HUES64 (cell line): ENCODE data around the gene SLC25A10.

Experiments
- H3K27ac ChIP-seq: 2 replicates; pipeline ENCODE4 v1.7.0; 2013; ENCODE audit warnings: low read depth, low read length, inconsistent platforms
- H3K27me3 ChIP-seq: 2 replicates; pipeline ENCODE4 v1.6.1; 2013; ENCODE audit warnings: mild to moderate bottlenecking, low read length; ENCODE audit not compliant: insufficient read depth
- H3K36me3 ChIP-seq: 2 replicates; pipeline ENCODE4 v1.6.1; 2013; ENCODE audit warnings: mild to moderate bottlenecking, low read length; ENCODE audit not compliant: insufficient read depth
- H3K4me1 ChIP-seq: 2 replicates; pipeline ENCODE4 v1.6.1; 2013; ENCODE audit warnings: mild to moderate bottlenecking, low read length, moderate library complexity; ENCODE audit not compliant: insufficient read depth
- H3K4me3 ChIP-seq: 2 replicates; pipeline ENCODE4 v1.5.1; 2013; ENCODE audit warnings: mild to moderate bottlenecking, low read length, moderate library complexity
- H3K9ac ChIP-seq: 2 replicates; pipeline ENCODE4 v1.6.1; 2013; ENCODE audit warnings: mild to moderate bottlenecking, low read depth, low read length
- H3K9me3 ChIP-seq: 2 replicates; pipeline ENCODE4 v1.6.1; 2013; ENCODE audit warnings: low read depth, low read length; ENCODE audit not compliant: insufficient read depth
- WGBS: fragments of 150-250, 120-280 bp; methylation state at CpG from one replicate; pipeline ENCODE4 v1.1.7; 2013; ENCODE audit warnings: missing lambda C conversion rate; 5-methylcytosine and 5-hydroxymethylcytosine counted together

Gene SLC25A10

DNA sequence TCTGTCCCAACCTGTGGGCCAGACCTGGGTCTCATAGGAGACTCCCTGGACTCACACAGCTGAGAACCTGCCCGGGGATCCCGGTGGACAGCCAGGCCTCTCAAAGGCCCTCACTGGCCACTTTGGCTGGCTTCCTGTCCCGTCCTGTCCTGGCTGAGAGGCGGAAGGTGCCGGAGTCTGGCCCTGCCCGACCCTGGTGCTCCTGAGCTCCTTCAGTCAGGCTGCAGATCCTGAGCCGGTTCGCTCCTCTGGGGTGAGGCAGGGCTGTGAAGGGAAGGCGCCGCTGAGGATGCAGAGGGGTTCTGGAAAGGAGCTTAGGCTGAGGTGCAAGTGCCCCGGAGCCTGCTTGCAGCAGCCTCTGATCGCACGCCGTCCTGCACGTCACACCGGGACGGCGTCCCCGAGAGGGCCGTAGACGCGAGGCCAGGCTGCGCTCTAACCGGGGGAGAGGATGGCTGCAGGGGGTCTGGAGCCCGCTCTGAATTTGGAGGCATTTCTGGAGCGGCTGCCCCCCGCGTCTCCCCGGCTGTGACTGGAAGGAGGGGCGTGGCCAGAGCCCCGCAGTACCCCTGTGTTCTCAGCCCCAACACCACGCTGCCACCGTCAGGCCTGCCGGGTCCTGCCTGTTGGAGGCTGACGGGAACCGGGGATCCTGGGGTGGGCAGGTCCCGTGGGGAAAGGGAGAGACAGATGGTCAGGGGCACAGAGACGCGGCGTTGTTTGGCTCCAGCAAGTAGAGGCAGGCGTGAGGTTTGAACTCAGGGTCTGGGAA is 24.1 kb upstream of the SLC25A10 start:
- Histone ChIP-seq H3K4me1 (peaks cover 9% of the 10 kb centered on the region; the same call in 1 of the 2 replicates), H3K36me3 (peaks cover 72% of the 10 kb centered on the region), H3K27me3 (no peaks in the 10 kb centered on the region), H3K9ac (no peak overlapping the region), H3K27ac (no peak overlapping the region), H3K9me3 (no peaks in the 10 kb centered on the region), H3K4me3 (no peak overlapping the region)
- WGBS = 96% methylated on average over 41 of the region's 41 CpGs

DNA sequence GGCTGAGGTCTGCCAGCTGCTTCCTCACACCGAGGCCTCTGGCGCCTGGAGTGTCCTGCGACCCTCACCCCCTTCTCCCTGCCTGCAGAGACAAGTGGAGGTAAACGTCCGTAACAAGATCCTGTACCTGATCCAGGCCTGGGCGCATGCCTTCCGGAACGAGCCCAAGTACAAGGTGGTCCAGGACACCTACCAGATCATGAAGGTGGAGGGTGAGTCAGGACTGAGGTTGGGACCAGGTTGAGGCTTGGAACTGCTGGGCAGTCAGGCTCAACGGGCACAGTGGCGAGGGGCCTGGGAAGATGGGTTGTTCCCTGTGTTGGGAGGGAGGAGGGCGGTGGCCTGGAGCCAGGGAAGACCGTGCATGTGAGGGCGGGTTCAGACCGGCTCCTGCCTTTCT is 23.5 kb upstream of the SLC25A10 start:
- Histone ChIP-seq H3K9me3 (no peaks in the 10 kb centered on the region), H3K27me3 (no peaks in the 10 kb centered on the region), H3K4me3 (no peak overlapping the region), H3K9ac (no peak overlapping the region), H3K36me3 (peaks cover 76% of the 10 kb centered on the region), H3K4me1 (peaks cover 9% of the 10 kb centered on the region; the same call in 1 of the 2 replicates), H3K27ac (no peak overlapping the region)
- WGBS = 97% methylated on average over 14 of the region's 14 CpGs

DNA sequence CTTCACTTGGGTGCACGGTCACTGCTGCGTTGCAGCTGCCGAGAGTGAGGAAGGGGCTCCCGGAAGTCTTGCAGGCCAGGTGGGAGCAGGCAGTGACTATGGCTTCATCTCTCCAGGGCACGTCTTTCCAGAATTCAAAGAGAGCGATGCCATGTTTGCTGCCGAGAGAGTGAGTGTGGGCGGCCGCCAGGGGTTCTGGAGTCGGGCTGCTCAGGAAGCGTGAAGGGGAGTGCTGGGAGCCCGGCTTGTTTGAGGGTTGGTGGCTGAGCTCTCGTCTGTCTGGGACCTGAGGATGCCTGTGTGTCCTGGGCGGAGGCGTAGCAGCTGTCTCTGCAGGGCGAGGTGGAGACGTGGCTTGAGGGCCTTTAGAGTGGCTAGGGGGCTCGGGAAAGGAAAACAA is 22.0 kb upstream of the SLC25A10 start:
- Histone ChIP-seq H3K27ac (no peak overlapping the region), H3K27me3 (no peaks in the 10 kb centered on the region), H3K9ac (no peak overlapping the region), H3K4me3 (no peak overlapping the region), H3K36me3 (peaks cover 91% of the 10 kb centered on the region), H3K9me3 (no peaks in the 10 kb centered on the region), H3K4me1 (peaks cover 4% of the 10 kb centered on the region; the same call in 1 of the 2 replicates)
- 96% methylated on average over 18 of the region's 18 CpGs for WGBS

DNA sequence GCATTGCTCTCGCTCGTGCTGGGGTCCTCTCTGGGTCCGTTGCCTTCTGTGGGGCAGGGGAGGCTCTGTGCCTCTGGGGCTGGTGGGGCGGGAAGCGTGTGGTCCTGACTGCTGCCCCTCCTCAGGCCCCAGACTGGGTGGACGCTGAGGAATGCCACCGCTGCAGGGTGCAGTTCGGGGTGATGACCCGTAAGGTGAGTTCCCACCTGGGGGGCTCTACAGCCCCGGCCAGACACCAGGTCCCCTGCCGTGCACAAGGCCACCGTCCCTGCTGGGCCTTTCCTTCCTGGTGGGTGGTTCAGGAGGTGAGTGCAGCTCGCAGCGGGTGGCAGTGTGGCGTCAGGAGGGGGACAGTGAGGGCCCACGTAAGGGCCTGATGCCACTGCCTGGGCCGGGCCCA is 21.5 kb upstream of the SLC25A10 start:
- no peak overlapping the region for H3K4me3 ChIP-seq
- no peaks in the 10 kb centered on the region for H3K27me3 ChIP-seq
- no peaks in the 10 kb centered on the region for H3K9me3 ChIP-seq
- H3K27ac ChIP-seq = no peak overlapping the region
- WGBS = 95% methylated on average over 17 of the region's 17 CpGs
- no peaks in the 10 kb centered on the region for H3K4me1 ChIP-seq
- H3K36me3 ChIP-seq = peaks cover 94% of the 10 kb centered on the region
- no peak overlapping the region for H3K9ac ChIP-seq

DNA sequence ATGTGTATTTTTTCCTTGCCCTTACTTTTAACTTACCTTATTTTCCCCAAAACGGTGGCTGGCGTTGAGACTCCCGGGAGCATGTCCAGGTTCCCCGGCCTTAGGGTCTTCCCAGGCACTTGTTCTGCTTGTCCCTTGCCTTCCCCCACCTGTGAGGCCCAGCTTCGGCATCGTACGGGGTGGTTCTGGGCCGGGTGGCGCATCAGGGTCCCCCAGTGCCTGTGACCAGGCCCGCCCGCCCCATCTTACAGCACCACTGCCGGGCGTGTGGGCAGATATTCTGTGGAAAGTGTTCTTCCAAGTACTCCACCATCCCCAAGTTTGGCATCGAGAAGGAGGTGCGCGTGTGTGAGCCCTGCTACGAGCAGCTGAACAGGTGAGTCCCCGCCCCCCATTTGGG is 20.9 kb upstream of the SLC25A10 start:
- no peaks in the 10 kb centered on the region for H3K27me3 ChIP-seq

DNA sequence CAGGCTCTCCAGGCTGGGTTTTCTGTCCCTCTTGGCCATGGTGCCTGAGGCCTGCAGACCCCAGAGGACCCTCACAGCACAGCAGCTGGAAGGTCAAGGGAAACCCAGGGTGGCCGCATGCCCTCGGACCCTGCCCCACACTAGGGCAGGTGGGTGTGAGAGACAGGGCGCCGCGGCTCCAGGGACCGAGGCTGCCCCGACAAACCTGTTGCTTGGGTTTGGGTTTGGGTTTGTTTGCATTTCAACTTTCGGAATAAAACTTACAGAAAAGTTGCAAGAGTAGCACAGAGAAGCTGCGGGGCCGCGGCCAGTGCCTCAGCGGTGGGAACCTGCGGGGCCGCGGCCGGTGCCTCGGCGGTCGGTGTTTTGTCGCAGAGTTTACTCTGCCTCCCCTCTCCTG is 20.5 kb upstream of the SLC25A10 start:
- Histone ChIP-seq H3K36me3 (peaks cover 94% of the 10 kb centered on the region), H3K27ac (no peak overlapping the region), H3K9ac (no peak overlapping the region), H3K4me1 (no peaks in the 10 kb centered on the region), H3K9me3 (no peaks in the 10 kb centered on the region), H3K4me3 (no peak overlapping the region), H3K27me3 (no peaks in the 10 kb centered on the region)
- WGBS = 97% methylated on average over 20 of the region's 20 CpGs

More for the DNA sequence above, 20.9 kb upstream of the SLC25A10 start:
- Histone ChIP-seq H3K9ac (no peak overlapping the region), H3K9me3 (no peaks in the 10 kb centered on the region), H3K27ac (no peak overlapping the region), H3K4me3 (no peak overlapping the region), H3K4me1 (no peaks in the 10 kb centered on the region), H3K36me3 (peaks cover 94% of the 10 kb centered on the region)
- WGBS = 96% methylated on average over 18 of the region's 18 CpGs

DNA sequence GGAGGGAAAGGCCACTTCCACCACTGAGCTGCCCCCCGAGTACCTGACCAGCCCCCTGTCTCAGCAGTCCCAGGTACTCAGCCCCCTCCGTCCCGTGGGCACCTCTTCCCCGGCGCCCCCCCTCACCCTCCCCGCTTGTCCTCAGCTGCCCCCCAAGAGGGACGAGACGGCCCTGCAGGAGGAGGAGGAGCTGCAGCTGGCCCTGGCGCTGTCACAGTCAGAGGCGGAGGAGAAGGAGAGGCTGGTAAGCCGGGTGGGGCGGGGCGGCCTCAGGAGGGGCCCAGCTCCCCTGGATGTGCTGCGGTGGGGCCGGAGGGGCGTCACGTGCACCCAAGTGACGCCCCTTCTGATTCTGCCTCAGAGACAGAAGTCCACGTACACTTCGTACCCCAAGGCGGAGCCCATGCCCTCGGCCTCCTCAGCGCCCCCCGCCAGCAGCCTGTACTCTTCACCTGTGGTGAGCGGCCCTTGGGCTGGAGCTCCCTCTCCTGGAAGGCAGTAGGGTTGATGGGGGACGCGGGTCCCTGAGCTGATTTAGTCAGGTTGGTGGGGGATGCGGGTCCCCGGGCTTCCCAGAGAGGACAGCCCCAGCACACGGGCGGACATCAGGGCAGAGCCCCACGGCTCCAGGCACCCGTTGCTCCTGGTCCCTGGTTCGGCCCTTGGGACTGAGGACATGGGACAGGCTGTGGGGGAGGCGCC is 18.4 kb upstream of the SLC25A10 start:
- no peaks in the 10 kb centered on the region for H3K9me3 ChIP-seq

DNA sequence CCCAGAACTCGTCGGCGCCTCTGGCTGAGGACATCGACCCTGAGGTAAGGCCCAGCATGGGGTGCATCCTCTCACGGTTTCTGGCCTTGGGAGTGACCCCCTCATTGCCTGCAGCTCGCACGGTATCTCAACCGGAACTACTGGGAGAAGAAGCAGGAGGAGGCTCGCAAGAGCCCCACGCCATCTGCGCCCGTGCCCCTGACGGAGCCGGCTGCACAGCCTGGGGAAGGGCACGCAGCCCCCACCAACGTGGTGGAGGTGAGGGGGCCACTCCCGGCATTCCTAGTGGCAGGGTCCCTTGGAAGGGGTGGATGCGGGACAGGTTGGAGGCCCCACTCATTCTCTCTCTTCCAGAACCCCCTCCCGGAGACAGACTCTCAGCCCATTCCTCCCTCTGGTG is 17.3 kb upstream of the SLC25A10 start:
- H3K9ac ChIP-seq = no peak overlapping the region
- peaks cover 95% of the 10 kb centered on the region for H3K36me3 ChIP-seq
- H3K9me3 ChIP-seq = no peaks in the 10 kb centered on the region
- no peak overlapping the region for H3K27ac ChIP-seq
- no peaks in the 10 kb centered on the region for H3K27me3 ChIP-seq
- H3K4me1 ChIP-seq = no peaks in the 10 kb centered on the region
- no peak overlapping the region for H3K4me3 ChIP-seq
- WGBS = 97% methylated on average over 19 of the region's 19 CpGs

More for the DNA sequence above, 18.4 kb upstream of the SLC25A10 start:
- no peak overlapping the region for H3K27ac ChIP-seq
- H3K9ac ChIP-seq = no peak overlapping the region
- H3K27me3 ChIP-seq = no peaks in the 10 kb centered on the region
- H3K4me3 ChIP-seq = no peak overlapping the region
- peaks cover 93% of the 10 kb centered on the region for H3K36me3 ChIP-seq
- H3K4me1 ChIP-seq = no peaks in the 10 kb centered on the region
- WGBS = 90% methylated on average over 35 of the region's 35 CpGs

DNA sequence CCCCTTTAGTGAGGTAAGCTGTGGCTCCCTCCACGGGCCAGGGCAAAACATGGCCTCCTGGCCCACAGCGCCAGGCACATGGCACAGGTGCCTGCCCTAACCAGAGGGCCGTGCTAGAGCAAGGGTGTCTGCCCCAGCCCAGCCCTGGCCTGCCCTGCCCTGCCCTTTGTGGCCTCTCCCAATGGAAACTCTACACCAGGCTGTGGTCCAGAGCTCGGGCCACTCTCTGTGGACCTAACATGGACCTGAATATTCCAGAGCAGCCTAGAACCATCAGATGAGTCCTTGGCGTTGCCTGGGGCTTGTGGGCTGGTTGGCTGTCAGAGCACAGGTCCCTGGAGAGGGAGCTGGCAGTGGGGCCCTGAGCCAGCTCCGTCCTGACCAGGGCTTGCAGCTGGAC is 16.9 kb upstream of the SLC25A10 start:
- Histone ChIP-seq H3K27ac (no peak overlapping the region), H3K9ac (no peak overlapping the region), H3K36me3 (peaks cover 91% of the 10 kb centered on the region), H3K27me3 (no peaks in the 10 kb centered on the region), H3K4me3 (no peak overlapping the region), H3K9me3 (no peaks in the 10 kb centered on the region), H3K4me1 (no peaks in the 10 kb centered on the region)
- 96% methylated on average over 6 of the region's 6 CpGs for WGBS

DNA sequence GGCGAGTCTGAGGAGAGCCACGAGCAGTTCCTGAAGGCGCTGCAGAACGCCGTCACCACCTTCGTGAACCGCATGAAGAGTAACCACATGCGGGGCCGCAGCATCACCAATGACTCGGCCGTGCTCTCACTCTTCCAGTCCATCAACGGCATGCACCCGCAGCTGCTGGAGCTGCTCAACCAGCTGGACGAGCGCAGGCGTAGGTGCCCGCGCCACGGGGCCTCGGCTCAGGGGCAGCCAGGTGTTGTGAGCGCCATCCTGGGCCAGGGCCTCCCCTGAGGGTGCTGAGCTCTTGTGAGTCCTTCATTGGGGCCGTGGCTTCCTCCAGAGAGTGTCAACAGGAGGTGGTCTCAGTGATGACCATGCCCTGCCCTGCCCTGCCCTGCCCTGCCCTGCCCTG is 16.3 kb upstream of the SLC25A10 start:
- H3K36me3 ChIP-seq = peaks cover 88% of the 10 kb centered on the region
- H3K9me3 ChIP-seq = no peaks in the 10 kb centered on the region
- WGBS = 96% methylated on average over 22 of the region's 22 CpGs

DNA sequence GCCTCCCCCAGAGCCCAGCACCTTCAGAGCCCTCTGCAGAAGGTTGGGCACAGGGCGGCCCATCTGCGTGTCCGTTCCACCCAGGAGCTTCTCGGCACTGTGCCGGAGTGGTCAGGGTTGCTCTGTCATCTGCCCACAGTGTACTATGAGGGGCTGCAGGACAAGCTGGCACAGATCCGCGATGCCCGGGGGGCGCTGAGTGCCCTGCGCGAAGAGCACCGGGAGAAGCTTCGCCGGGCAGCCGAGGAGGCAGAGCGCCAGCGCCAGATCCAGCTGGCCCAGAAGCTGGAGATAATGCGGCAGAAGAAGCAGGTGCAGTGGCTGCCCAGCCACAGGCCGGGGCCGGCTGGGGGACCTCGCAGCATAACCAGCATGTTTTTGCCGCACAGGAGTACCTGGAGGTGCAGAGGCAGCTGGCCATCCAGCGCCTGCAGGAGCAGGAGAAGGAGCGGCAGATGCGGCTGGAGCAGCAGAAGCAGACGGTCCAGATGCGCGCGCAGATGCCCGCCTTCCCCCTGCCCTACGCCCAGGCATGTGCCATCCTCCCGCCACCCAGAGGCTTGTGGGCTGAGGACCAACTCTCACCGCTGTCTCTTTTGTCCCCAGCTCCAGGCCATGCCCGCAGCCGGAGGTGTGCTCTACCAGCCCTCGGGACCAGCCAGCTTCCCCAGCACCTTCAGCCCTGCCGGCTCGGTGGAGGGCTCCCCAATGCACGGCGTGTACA is 15.7 kb upstream of the SLC25A10 start:
- no peaks in the 10 kb centered on the region for H3K9me3 ChIP-seq
- H3K4me1 ChIP-seq = no peaks in the 10 kb centered on the region
- no peak overlapping the region for H3K9ac ChIP-seq
- WGBS = 96% methylated on average over 40 of the region's 40 CpGs
- peaks cover 88% of the 10 kb centered on the region for H3K36me3 ChIP-seq
- no peak overlapping the region for H3K4me3 ChIP-seq
- H3K27ac ChIP-seq = no peak overlapping the region
- H3K27me3 ChIP-seq = no peaks in the 10 kb centered on the region

More for the DNA sequence above, 16.3 kb upstream of the SLC25A10 start:
- Histone ChIP-seq H3K27ac (no peak overlapping the region), H3K4me3 (no peak overlapping the region), H3K9ac (no peak overlapping the region), H3K4me1 (no peaks in the 10 kb centered on the region), H3K27me3 (no peaks in the 10 kb centered on the region)
